Uterus (tissue), 2 donors: ENCODE results near the gene IP6K1.

Experiments used
- CTCF ChIP-seq, 4 experiments: fragments of 200-600 bp in 2 of 4; fragments of 450-650 bp in 2 of 4; sonication (generic) in 2 of 4; IDR thresholded peaks; one replicate each; pipeline ENCODE4 v1.5.1; 2016 to 2019; ENCODE audit warnings: antibody characterized with exemption in 4 of 4, mild to moderate bottlenecking in 2 of 4, moderate library complexity in 1 of 4
- POLR2A ChIP-seq, 2 donors: fragments of 450-650 bp; IDR thresholded peaks; one replicate each; pipeline ENCODE4 v1.6.1; 2016; ENCODE audit warnings: antibody characterized with exemption in 2 of 2, mild to moderate bottlenecking in 1 of 2, moderate library complexity in 1 of 2

GRCh38 chr3:49700453-49701128 lies 85.8 kb downstream of the IP6K1 start:
- TF ChIP-seq CTCF (IDR thresholded peaks at IDR 0.05) (no peak), POLR2A (IDR thresholded peaks at IDR 0.05) (no peak)
